Neuronal stem cell (in vitro differentiated cells): ENCODE data around the gene OBP2A.

ENCODE experiments used
- DNase-seq: peaks from one replicate; pipeline ENCODE4 v3.0.0-alpha.2; 2013; ENCODE audit warnings: low spot score
- H2AFZ ChIP-seq: one replicate; pipeline ENCODE4 v1.6.1; 2013; ENCODE audit warnings: mild to moderate bottlenecking, low read length, inconsistent platforms
- H2AK5ac ChIP-seq: 2 replicates; pipeline ENCODE4 v1.6.1; 2013; ENCODE audit warnings: low read depth, mild to moderate bottlenecking, inconsistent platforms, low read length, moderate library complexity, mixed read lengths
- H2BK120ac ChIP-seq: 2 replicates; pipeline ENCODE4 v1.6.1; 2013; ENCODE audit warnings: low read depth, mild to moderate bottlenecking, inconsistent platforms, low read length, moderate library complexity, mixed read lengths
- H2BK12ac ChIP-seq: one replicate; pipeline ENCODE4 v1.6.1; 2013; ENCODE audit warnings: low read length, inconsistent platforms
- H2BK15ac ChIP-seq: 2 replicates; pipeline ENCODE4 v1.6.1; 2013; ENCODE audit warnings: mild to moderate bottlenecking, low read length, inconsistent platforms, mixed read lengths
- H2BK5ac ChIP-seq: one replicate; pipeline ENCODE4 v1.6.1; 2013; ENCODE audit warnings: inconsistent platforms, mild to moderate bottlenecking, low read length, moderate library complexity
- H3K14ac ChIP-seq: one replicate; pipeline ENCODE4 v1.6.1; 2013; ENCODE audit warnings: low read length, inconsistent platforms
- H3K18ac ChIP-seq: 2 replicates; pipeline ENCODE4 v1.6.1; 2013; ENCODE audit warnings: low read length, inconsistent platforms
- H3K23ac ChIP-seq: 2 replicates; pipeline ENCODE4 v1.6.1; 2013; ENCODE audit warnings: low read depth, mild to moderate bottlenecking, mixed read lengths, low read length, inconsistent platforms; ENCODE audit not compliant: poor library complexity
- H3K27ac ChIP-seq: replicated peaks from 3 replicates; pipeline ENCODE4 v1.5.1; 2013; ENCODE audit warnings: low read length, inconsistent platforms
- H3K27me3 ChIP-seq, 3 experiments: 2 replicates each; pipeline ENCODE4 v1.6.1; 2013; ENCODE audit warnings: low read length in 3 of 3, mild to moderate bottlenecking in 2 of 3, inconsistent platforms in 1 of 3, low read depth in 1 of 3, mixed read lengths in 1 of 3, moderate library complexity in 1 of 3; ENCODE audit not compliant: control insufficient read depth in 3 of 3, insufficient read depth in 3 of 3
- H3K36me3 ChIP-seq, 2 donors: replicated peaks in 1 of 2; 2 replicates each; pipeline ENCODE4 v1.6.1; 2013; ENCODE audit warnings: low read length in 2 of 2; ENCODE audit not compliant: control insufficient read depth in 2 of 2, insufficient read depth in 2 of 2
- H3K4ac ChIP-seq: 2 replicates; pipeline ENCODE4 v1.6.1; 2013; ENCODE audit warnings: inconsistent platforms, mild to moderate bottlenecking, low read length, moderate library complexity
- H3K4me1 ChIP-seq, 2 donors: 1 replicate in 1 of 2; 2 replicates in 1 of 2; pipeline ENCODE4 v1.6.1; 2013; ENCODE audit warnings: low read length in 2 of 2, low read depth in 1 of 2; ENCODE audit not compliant: control insufficient read depth in 2 of 2, insufficient read depth in 1 of 2
- H3K4me2 ChIP-seq: one replicate; pipeline ENCODE4 v1.6.1; 2013; ENCODE audit warnings: mild to moderate bottlenecking, low read length, inconsistent platforms; ENCODE audit not compliant: insufficient read depth, poor library complexity, severe bottlenecking
- H3K4me3 ChIP-seq, 2 donors: 2 replicates each; pipeline ENCODE4 v1.5.1; 2013; ENCODE audit warnings: low read length in 2 of 2, mild to moderate bottlenecking in 2 of 2, inconsistent platforms in 1 of 2, moderate library complexity in 1 of 2
- H3K79me1 ChIP-seq: one replicate; pipeline ENCODE4 v1.6.1; 2013; ENCODE audit warnings: low read depth, mild to moderate bottlenecking, inconsistent platforms, low read length, moderate library complexity
- H3K9ac ChIP-seq: one replicate; pipeline ENCODE4 v1.6.1; 2013; ENCODE audit warnings: mild to moderate bottlenecking, low read depth, low read length, inconsistent platforms; ENCODE audit not compliant: poor library complexity
- H3K9me3 ChIP-seq, 2 donors: replicated peaks in 1 of 2; 2 replicates each; pipeline versions ENCODE3 to v1.6.1; 2013; ENCODE audit warnings: low read length in 2 of 2, mild to moderate bottlenecking in 2 of 2, inconsistent platforms in 1 of 2, low read depth in 1 of 2, mixed read lengths in 1 of 2, moderate library complexity in 1 of 2; ENCODE audit not compliant: control insufficient read depth in 2 of 2, insufficient read depth in 1 of 2
- H4K8ac ChIP-seq: one replicate; pipeline ENCODE4 v1.6.1; 2013; ENCODE audit warnings: low read depth, mild to moderate bottlenecking, inconsistent platforms, low read length, moderate library complexity
- H4K91ac ChIP-seq: one replicate; pipeline ENCODE4 v1.6.1; 2013; ENCODE audit warnings: low read length, low read depth, mild to moderate bottlenecking, inconsistent platforms; ENCODE audit not compliant: poor library complexity
- WGBS, 2 donors: extraction: QIAGEN DNeasy Blood & Tissue Kit; methylation state at CpG; one replicate each; pipeline ENCODE4 v1.1.7; 2013; ENCODE audit warnings: missing lambda C conversion rate in 2 of 2, mixed read lengths in 1 of 2; ENCODE audit not compliant: insufficient read length in 2 of 2, insufficient replicate concordance in 1 of 2; ENCODE audit errors: extremely low coverage in 2 of 2; 5-methylcytosine and 5-hydroxymethylcytosine counted together

OBP2A gene

GRCh38 chr9:135507104-135508035 is 38.6 kb upstream of the OBP2A start:
- Histone ChIP-seq H3K4me3 (no peak overlapping the region), H3K18ac (peak overlapping the region; percentile 9), H3K9me3 (peaks cover 0 to 3% of the 10 kb centered on the region in 2 donors), H3K14ac (peak overlapping the region; percentile 0), H2AFZ (peak overlapping the region; percentile 78), H2BK15ac (peak overlapping the region; percentile 9), H3K79me1 (peaks cover 9% of the 10 kb centered on the region), H3K4me1 (peaks cover 9 to 12% of the 10 kb centered on the region in 2 donors), H3K23ac (peak overlapping the region; percentile 82), H3K4me2 (no peak overlapping the region), H3K27me3 (no peaks in the 10 kb centered on the region), H4K8ac (no peak overlapping the region), H3K9ac (peak overlapping the region; percentile 2), H2AK5ac (peak overlapping the region; percentile 41), H2BK12ac (no peak overlapping the region), H3K4ac (no peak overlapping the region), H3K27ac (no peak overlapping the region), H3K36me3 (peaks cover 27 to 31% of the 10 kb centered on the region in 2 donors), H4K91ac (no peak overlapping the region), H2BK120ac (peak overlapping the region; percentile 52), H2BK5ac (peak overlapping the region; percentile 96)
- whole genome bisulfite sequencing, 2 donors = no CpG with 5 or more reads among the region's 23 CpGs
- no peak for DNase-seq

GRCh38 chr9:135508211-135508820 is 37.6 kb upstream of the OBP2A start:
- Histone ChIP-seq H2BK12ac (no peak overlapping the region), H3K23ac (no peak overlapping the region), H3K27ac (no peak overlapping the region), H2AFZ (no peak overlapping the region), H2BK15ac (no peak overlapping the region), H3K4ac (no peak overlapping the region), H3K9me3 (peaks cover 0 to 3% of the 10 kb centered on the region in 2 donors), H3K27me3 (no peaks in the 10 kb centered on the region), H3K14ac (no peak overlapping the region), H3K4me2 (no peak overlapping the region), H3K4me1 (peaks cover 12% of the 10 kb centered on the region in 2 donors), H3K36me3 (peaks cover 18 to 22% of the 10 kb centered on the region in 2 donors), H3K18ac (no peak overlapping the region), H4K8ac (no peak overlapping the region), H3K9ac (no peak overlapping the region), H3K79me1 (peaks cover 7% of the 10 kb centered on the region), H2BK5ac (peak overlapping the region; percentile 35), H2AK5ac (peak overlapping the region; percentile 14), H3K4me3 (no peak overlapping the region), H2BK120ac (no peak overlapping the region), H4K91ac (no peak overlapping the region)
- DNase-seq = no peak
- no CpG with 5 or more reads among the region's 9 CpGs for WGBS, 2 donors

GRCh38 chr9:135509458-135509857 is 36.5 kb upstream of the OBP2A start:
- WGBS, 2 donors = no CpG with 5 or more reads among the region's 2 CpGs
- H3K14ac ChIP-seq = no peak overlapping the region
- DNase-seq = no peak
- H3K18ac ChIP-seq = no peak overlapping the region
- H2BK5ac ChIP-seq = no peak overlapping the region
- no peak overlapping the region for H2AK5ac ChIP-seq
- no peak overlapping the region for H3K4ac ChIP-seq
- no peak overlapping the region for H2BK15ac ChIP-seq
- H3K27me3 ChIP-seq = no peaks in the 10 kb centered on the region
- H3K9ac ChIP-seq = no peak overlapping the region
- H3K27ac ChIP-seq = no peak overlapping the region
- peaks cover 12% of the 10 kb centered on the region in 2 donors for H3K4me1 ChIP-seq
- no peak overlapping the region for H3K4me3 ChIP-seq
- H3K79me1 ChIP-seq = peaks cover 7% of the 10 kb centered on the region
- peaks cover 7 to 10% of the 10 kb centered on the region in 2 donors for H3K36me3 ChIP-seq
- no peak overlapping the region for H4K91ac ChIP-seq
- H2BK12ac ChIP-seq = no peak overlapping the region
- H3K23ac ChIP-seq = no peak overlapping the region
- H2AFZ ChIP-seq = no peak overlapping the region
- no peak overlapping the region for H3K4me2 ChIP-seq
- H3K9me3 ChIP-seq = peaks cover 0 to 3% of the 10 kb centered on the region in 2 donors
- H4K8ac ChIP-seq = no peak overlapping the region
- no peak overlapping the region for H2BK120ac ChIP-seq

- Histone ChIP-seq H4K91ac (no peak overlapping the region), H3K4me2 (no peak overlapping the region), H2AFZ (peak overlapping the region; percentile 12), H2BK5ac (no peak overlapping the region), H3K27ac (no peak overlapping the region), H3K4me1 (peaks cover 0 to 3% of the 10 kb centered on the region in 2 donors), H2BK120ac (no peak overlapping the region), H2BK12ac (no peak overlapping the region), H3K23ac (no peak overlapping the region), H3K14ac (no peak overlapping the region), H3K4ac (no peak overlapping the region), H3K4me3 (no peak overlapping the region), H3K79me1 (no peaks in the 10 kb centered on the region), H2AK5ac (no peak overlapping the region), H3K18ac (no peak overlapping the region), H3K9me3 (peaks cover 0 to 3% of the 10 kb centered on the region in 2 donors), H3K36me3 (no peaks in the 10 kb centered on the region), H2BK15ac (no peak overlapping the region), H3K9ac (no peak overlapping the region), H3K27me3 (no peaks in the 10 kb centered on the region), H4K8ac (no peak overlapping the region)
- no CpG with 5 or more reads among the region's 10 CpGs for WGBS, 2 donors
- no peak for DNase-seq
Measured at GRCh38 chr9:135512241-135512603, 33.7 kb upstream of the OBP2A start.
